Body of pancreas (tissue), 4 donors: Measurements from ENCODE around the gene ADORA2A.

ENCODE experiments used
- CTCF ChIP-seq, 7 experiments: fragments of 450-650 bp in 4 of 7; fragments of 200-600 bp in 3 of 7; sonication (generic) in 3 of 7; IDR thresholded peaks; one replicate each; pipeline ENCODE4 v1.5.1; 2016 to 2019; ENCODE audit warnings: antibody characterized with exemption in 7 of 7
- POLR2A ChIP-seq, 3 donors: fragments of 450-650 bp; IDR thresholded peaks; one replicate each; pipeline ENCODE4 v1.6.1; 2016; ENCODE audit warnings: antibody characterized with exemption in 3 of 3, mild to moderate bottlenecking in 2 of 3

GRCh38 chr22:24424001-24424900 is 3.1 kb upstream of the ADORA2A start:
- TF ChIP-seq CTCF (IDR thresholded peaks at IDR 0.05) (no peak), POLR2A (IDR thresholded peaks at IDR 0.05) (no peak)
